Right kidney (tissue), 1 donor: ENCODE results near the gene MYRF.

Experiments used
- DNase-seq: peaks from one replicate; pipeline ENCODE4 v3.0.0-alpha.2; 2016

The MYRF gene

GRCh38 chr11:61826930-61827570 lies 74.6 kb downstream of the MYRF start:
- no peak for DNase-seq

DNA sequence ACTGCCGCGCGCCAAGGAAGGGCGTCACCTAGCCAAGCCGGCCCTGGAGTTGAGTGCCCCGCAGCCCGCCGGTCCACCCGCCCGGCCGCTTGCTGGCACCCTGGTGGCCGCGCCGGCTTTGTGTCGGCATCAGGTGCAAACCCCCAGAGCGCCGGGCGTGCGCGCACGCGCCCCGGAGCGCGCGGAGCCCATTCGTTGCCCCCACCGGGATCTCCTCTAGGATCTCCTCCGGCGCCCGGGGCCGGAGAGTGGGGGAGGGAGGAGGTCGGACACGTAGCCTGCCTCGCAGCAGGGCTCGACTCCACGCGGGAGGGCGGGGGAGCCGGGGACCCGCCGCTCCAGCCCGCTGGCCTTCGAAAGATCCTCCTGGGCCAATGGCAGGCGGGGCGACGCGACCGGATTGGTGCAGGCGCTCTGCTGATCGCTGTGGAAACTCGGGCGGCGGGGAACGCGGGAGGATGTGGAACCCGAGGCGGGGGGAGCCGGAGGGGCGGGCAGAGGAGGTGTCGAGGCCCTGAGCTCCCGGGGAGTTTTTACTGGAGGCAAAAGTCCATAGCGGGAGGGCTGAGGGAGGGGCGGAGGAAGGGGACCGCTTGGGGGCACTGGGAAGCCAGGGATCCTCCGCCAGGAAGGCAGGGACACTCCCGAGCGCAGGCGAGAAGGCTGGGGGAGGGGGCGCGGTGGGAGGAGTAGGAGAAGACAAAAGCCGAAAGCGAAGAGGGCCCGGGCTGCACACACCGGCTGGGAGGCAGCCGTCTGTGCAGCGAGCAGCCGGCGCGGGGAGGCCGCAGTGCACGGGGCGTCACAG lies 75.3 kb downstream of the MYRF start, which contains the start of gene FADS2:
FADS2 (plus strand) TSS at position 730 of the 808 bp plus-strand sequence. CDS start 91 bp downstream, outside the sequence.
- peak; percentile 92 for DNase-seq

GRCh38 chr11:61828379-61828628 lies 75.9 kb downstream of the MYRF start:
- DNase-seq, result peak; percentile 81

DNA sequence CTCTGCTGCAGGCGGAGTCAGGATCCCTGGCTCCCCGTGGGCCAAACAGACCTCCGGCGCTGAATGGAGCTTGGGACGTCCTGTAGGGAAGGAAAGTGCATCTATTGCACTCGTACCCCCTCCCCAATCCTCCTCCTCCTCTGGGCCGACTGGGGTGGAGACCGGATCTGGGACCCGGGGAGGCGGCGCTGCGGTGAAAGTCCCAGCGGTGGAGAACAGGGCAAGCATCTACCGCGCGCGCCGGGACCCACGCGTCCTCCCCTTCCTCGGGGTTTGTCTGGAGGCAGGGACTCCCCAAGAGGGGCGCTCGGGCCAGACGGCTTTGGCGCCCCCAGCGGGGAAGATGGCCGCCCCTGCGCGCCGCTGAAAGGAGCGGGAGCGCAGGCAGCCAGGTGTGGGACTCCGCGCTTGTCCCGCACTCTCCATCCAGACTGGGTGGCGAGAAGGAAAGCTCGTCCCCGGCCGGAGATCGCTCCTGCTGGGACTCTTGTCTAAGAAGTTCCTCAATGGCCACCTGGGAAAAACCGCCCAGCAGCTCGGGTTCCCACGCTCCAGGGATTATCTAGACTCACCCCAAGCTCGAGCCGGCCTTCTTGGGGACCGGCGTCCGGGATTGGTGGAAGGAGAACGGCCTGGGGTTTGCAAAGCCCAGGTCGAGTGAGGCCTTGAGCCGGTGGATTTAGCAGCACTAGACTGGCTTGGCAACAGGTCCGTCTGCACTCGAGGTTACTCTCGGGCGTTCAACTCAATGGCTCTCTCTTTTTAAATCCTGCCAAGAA lies 76.4 kb downstream of the MYRF start:
- peak; percentile 84 for DNase-seq

DNA sequence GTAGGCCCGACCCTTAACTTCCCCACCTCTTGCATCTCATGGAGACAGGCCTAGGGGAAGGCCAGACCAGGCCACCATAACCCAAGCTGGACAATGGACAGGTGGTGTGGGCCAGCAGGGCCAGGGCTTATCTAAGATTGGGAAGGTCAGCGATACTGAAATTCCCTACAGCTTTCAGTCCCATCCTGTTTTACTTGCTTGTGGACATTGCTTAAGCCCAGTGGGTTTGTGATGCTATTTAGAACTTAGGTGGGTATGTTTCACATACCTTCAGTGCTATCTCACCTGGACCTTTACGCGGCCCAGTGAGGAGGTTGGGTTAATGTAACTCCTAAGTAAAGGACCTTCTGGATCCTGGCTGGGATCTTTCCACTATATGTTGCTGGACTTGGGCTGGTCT lies 77.4 kb downstream of the MYRF start:
- peak; percentile 29 for DNase-seq

GRCh38 chr11:61830237-61831105 lies 78.0 kb downstream of the MYRF start:
- peak; percentile 25 for DNase-seq

- DNase-seq, result no peak
These were observed 79.8 kb downstream of the MYRF start for GRCh38 chr11:61832207-61832606.

DNA sequence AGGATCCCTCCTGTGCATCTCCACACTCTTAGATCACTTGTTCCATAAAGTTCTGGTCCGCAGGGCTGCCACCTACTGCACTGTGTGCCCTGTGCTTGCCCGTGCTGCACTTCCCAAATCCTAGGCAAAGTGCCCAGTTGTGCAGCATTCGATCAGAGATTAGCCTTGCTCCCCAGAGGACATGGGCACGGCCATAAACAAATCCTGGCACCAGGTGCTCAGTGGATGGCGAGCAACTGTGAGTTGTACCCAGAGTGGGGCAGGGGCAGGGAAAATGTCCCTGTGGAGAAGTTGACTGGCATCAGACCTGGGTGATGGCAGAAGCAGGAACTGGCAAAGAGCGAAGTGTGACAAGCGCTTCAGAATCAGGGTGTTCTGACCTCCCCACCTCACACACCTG lies 80.3 kb downstream of the MYRF start:
- DNase-seq, result no peak

- DNase-seq, result no peak
These were observed 81.0 kb downstream of the MYRF start for GRCh38 chr11:61833471-61833870.

- no peak for DNase-seq
These were observed 81.5 kb downstream of the MYRF start for GRCh38 chr11:61833926-61834277.

- no peak for DNase-seq
These were observed 82.0 kb downstream of the MYRF start for GRCh38 chr11:61834278-61835048.

DNA sequence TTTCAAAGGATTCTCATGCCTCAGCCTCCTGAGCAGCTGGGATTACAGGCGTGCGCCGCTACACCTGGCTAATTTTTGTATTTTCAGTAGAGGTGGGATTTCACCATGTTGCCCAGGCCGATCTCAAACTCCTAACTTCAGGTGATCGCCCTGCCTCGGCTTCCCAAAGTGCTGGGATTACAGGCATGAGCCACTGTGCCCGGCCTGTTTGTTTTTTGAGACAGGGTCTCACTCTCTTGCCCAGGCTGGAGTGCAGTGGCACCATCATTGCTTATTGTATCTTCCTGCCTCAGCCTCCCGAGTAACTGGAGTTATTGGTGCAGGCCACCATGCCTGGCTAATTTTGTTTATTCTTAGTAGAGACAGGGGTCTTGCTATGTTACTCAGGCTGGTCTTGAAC lies 83.8 kb downstream of the MYRF start:
- DNase-seq, result no peak

DNA sequence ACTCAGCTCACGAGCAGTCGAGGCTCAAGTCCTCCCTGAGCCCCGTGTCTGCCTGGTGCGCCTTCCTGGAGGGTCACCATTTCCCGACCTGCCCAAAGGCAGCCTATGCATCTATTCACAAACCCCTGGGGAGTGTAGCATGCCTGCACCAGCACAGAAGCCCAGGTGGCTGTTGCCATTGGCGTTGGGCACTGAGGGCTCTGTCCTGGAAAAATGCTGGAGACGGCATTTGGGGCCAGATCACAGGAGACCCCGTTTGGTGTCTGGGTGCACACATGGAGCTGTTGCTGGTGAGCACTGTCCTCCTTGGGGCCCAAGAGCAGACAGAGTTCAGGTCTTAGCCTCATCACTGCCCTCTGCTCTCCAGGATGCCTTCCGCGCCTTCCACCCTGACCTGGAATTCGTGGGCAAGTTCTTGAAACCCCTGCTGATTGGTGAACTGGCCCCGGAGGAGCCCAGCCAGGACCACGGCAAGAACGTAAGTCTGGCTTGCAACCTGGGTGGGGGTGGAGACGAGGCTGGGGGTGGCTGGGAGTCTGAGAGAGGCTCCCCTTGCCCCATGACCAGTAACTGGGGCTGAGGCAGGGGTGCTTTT lies 85.1 kb downstream of the MYRF start:
- DNase-seq, result no peak
